MM.1S (cell line): Measurements from ENCODE around the gene USO1.

Source experiments
- EZH2 ChIP-seq: fragments of 300-600 bp; sonication (generic); optimal IDR thresholded peaks from 2 replicates; pipeline ENCODE3; 2017; ENCODE audit warnings: low read depth, mild to moderate bottlenecking, antibody characterized with exemption, low read length, mixed read lengths
- EZH2phosphoT487 ChIP-seq: fragments of 300-600 bp; sonication (generic); IDR thresholded peaks from 2 replicates; pipeline ENCODE4 v1.6.1; 2018; ENCODE audit warnings: antibody characterized with exemption, low read length
- TF ChIP-seq, protein P1 (sequence below): fragments of 300-600 bp; sonication (generic); IDR thresholded peaks from 2 replicates; pipeline ENCODE4 v1.5.1; 2016; ENCODE audit warnings: antibody characterized with exemption, low read length, mixed read lengths

DNA sequence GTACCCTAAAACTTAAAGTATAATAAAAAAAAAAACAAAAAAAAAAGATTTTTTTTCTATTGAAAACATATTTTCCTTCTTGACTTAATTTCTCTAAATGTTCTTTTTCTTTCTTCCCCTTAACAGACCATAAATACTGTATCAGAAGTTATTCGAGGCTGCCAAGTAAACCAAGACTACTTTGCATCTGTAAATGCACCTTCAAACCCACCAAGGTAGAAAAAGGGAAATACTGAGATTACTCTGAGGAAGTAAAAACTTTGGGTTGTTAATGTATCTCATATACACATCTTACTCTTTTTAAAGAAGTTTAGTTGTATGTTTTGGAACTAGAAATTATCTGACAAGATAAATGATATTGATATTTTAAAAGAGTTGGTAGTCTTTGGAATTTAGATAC, 65.6 kb downstream of the USO1 start:
- TF ChIP-seq, protein P1, sequence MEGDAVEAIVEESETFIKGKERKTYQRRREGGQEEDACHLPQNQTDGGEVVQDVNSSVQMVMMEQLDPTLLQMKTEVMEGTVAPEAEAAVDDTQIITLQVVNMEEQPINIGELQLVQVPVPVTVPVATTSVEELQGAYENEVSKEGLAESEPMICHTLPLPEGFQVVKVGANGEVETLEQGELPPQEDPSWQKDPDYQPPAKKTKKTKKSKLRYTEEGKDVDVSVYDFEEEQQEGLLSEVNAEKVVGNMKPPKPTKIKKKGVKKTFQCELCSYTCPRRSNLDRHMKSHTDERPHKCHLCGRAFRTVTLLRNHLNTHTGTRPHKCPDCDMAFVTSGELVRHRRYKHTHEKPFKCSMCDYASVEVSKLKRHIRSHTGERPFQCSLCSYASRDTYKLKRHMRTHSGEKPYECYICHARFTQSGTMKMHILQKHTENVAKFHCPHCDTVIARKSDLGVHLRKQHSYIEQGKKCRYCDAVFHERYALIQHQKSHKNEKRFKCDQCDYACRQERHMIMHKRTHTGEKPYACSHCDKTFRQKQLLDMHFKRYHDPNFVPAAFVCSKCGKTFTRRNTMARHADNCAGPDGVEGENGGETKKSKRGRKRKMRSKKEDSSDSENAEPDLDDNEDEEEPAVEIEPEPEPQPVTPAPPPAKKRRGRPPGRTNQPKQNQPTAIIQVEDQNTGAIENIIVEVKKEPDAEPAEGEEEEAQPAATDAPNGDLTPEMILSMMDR, result no peak
- TF ChIP-seq EZH2 (no peak), EZH2phosphoT487 (no peak)
